Neural progenitor cell (in vitro differentiated cells): ENCODE results near the gene TMEM126A. TPM values are rescaled to one million over a fixed set of nuclear protein-coding genes. Genes with fewer than 3 reads are reported as not detected.
A peak's percentile ranks its signal among the peaks of the same experiment; 100 is the strongest.

ENCODE experiments used
- DNase-seq: peaks from one replicate; pipeline ENCODE4 v3.0.0-alpha.2; 2016; ENCODE audit warnings: low spot score
- H2AFZ ChIP-seq: fragments of 200-600 bp; sonication (generic); replicated peaks from 2 replicates; pipeline ENCODE4 v1.6.1; 2016; ENCODE audit warnings: antibody characterized with exemption
- H3F3A ChIP-seq: fragments of 200-600 bp; sonication (generic); 2 replicates; pipeline ENCODE4 v1.6.1; 2016; ENCODE audit warnings: antibody characterized with exemption, low read depth
- H3K27ac ChIP-seq: fragments of 200-600 bp; sonication (generic); 2 replicates; pipeline ENCODE4 v1.5.1; 2016; ENCODE audit warnings: mild to moderate bottlenecking
- H3K27me3 ChIP-seq: fragments of 200-600 bp; sonication (generic); 2 replicates; pipeline ENCODE4 v1.6.1; 2016; ENCODE audit warnings: mild to moderate bottlenecking, moderate library complexity
- H3K36me3 ChIP-seq: fragments of 200-600 bp; sonication (generic); 2 replicates; pipeline ENCODE4 v1.5.1; 2016
- H3K4me1 ChIP-seq: fragments of 200-600 bp; sonication (generic); 2 replicates; pipeline ENCODE4 v1.6.1; 2016; ENCODE audit warnings: mixed run types
- H3K4me2 ChIP-seq: fragments of 200-600 bp; sonication (generic); 2 replicates; pipeline ENCODE4 v1.6.1; 2016
- H3K4me3 ChIP-seq: fragments of 200-600 bp; sonication (generic); 2 replicates; pipeline ENCODE4 v1.5.1; 2016
- H3K79me2 ChIP-seq: fragments of 200-600 bp; sonication (generic); 2 replicates; pipeline ENCODE4 v1.6.1; 2016; ENCODE audit warnings: low read depth
- H3K9ac ChIP-seq: fragments of 200-600 bp; sonication (generic); 2 replicates; pipeline ENCODE4 v1.6.1; 2016
- H3K9me3 ChIP-seq: fragments of 200-600 bp; sonication (generic); 2 replicates; pipeline ENCODE4 v1.5.1; 2016; ENCODE audit warnings: low read depth
- H4K20me1 ChIP-seq: fragments of 200-600 bp; sonication (generic); 2 replicates; pipeline ENCODE4 v1.6.1; 2016; ENCODE audit warnings: low read depth
- H3K27ac Mint-ChIP-seq: 3 replicates; pipeline ENCODE4 v1.8.0; 2021; ENCODE audit warnings: mixed read lengths
- H3K27me3 Mint-ChIP-seq: 2 replicates; pipeline ENCODE4 v1.8.0; 2022; ENCODE audit warnings: low read depth, mild to moderate bottlenecking, inconsistent platforms, moderate library complexity, mixed read lengths; ENCODE audit not compliant: insufficient read depth
- H3K36me3 Mint-ChIP-seq: 3 replicates; pipeline ENCODE4 v1.8.0; 2021; ENCODE audit warnings: mixed read lengths
- H3K4me1 Mint-ChIP-seq: 3 replicates; pipeline ENCODE4 v1.8.0; 2021; ENCODE audit warnings: mixed read lengths
- H3K4me3 Mint-ChIP-seq: 3 replicates; pipeline ENCODE4 v1.8.0; 2021; ENCODE audit warnings: mild to moderate bottlenecking, moderate library complexity, mixed read lengths
- H3K9me3 Mint-ChIP-seq: 3 replicates; pipeline ENCODE4 v1.8.0; 2020; ENCODE audit warnings: mixed read lengths
- EZH2 ChIP-seq: fragments of 200-600 bp; sonication (generic); IDR thresholded peaks from 2 replicates; pipeline ENCODE4 v1.6.1; 2017; ENCODE audit warnings: antibody characterized with exemption, mild to moderate bottlenecking, moderate library complexity
- EZH2phosphoT487 ChIP-seq: fragments of 200-600 bp; sonication (generic); IDR thresholded peaks from 2 replicates; pipeline ENCODE4 v1.6.1; 2017; ENCODE audit warnings: antibody characterized with exemption
- total RNA-seq: library from RNA; depleted of rRNA; stranded (reverse); fragments of >200 nt; gene quantifications from 2 replicates; pipeline ENCODE4 v1.2.3, GENCODE V29; 2015; ENCODE audit warnings: low replicate concordance
- TF ChIP-seq, protein P1 (sequence below): fragments of 200-600 bp; sonication (generic); IDR thresholded peaks from 2 replicates; pipeline ENCODE4 v1.5.1; 2017; ENCODE audit warnings: antibody characterized with exemption, mild to moderate bottlenecking

The TMEM126A gene
- total RNA-seq, 1 donor from 2014 or later: 47.9 TPM

DNA sequence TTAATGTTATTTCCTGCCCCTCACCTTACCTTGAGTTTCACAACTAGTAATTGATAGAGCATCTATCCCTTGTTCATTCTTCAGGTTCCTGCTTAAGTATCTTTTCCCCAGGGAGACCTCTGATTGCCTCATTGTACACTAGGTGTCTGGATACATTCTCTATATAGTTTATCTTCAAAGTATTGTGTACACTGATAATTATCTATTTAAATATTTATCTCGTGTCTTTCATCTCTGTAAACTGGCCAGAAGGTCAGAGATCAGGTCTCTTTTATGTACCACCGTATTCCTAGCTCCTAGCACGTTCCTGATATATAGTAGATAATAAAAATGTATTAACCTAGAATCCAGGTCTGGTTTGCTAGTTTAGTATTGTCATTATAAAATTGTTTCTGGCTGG lies 13.0 kb upstream of the TMEM126A start:
- Histone ChIP-seq H2AFZ (no peak overlapping the region), H3K27ac (no peak overlapping the region), H3K79me2 (peaks cover 36% of the 10 kb centered on the region), H3K4me3 (no peak overlapping the region), H3K4me1 (peaks cover 2% of the 10 kb centered on the region), H3K36me3 (peaks cover 15% of the 10 kb centered on the region), H3K27me3 (no peaks in the 10 kb centered on the region), H3K4me2 (no peak overlapping the region), H3F3A (no peaks in the 10 kb centered on the region), H3K9me3 (no peaks in the 10 kb centered on the region), H3K9ac (no peak overlapping the region), H4K20me1 (no peaks in the 10 kb centered on the region)
- TF ChIP-seq, protein P1, sequence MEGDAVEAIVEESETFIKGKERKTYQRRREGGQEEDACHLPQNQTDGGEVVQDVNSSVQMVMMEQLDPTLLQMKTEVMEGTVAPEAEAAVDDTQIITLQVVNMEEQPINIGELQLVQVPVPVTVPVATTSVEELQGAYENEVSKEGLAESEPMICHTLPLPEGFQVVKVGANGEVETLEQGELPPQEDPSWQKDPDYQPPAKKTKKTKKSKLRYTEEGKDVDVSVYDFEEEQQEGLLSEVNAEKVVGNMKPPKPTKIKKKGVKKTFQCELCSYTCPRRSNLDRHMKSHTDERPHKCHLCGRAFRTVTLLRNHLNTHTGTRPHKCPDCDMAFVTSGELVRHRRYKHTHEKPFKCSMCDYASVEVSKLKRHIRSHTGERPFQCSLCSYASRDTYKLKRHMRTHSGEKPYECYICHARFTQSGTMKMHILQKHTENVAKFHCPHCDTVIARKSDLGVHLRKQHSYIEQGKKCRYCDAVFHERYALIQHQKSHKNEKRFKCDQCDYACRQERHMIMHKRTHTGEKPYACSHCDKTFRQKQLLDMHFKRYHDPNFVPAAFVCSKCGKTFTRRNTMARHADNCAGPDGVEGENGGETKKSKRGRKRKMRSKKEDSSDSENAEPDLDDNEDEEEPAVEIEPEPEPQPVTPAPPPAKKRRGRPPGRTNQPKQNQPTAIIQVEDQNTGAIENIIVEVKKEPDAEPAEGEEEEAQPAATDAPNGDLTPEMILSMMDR: no peak
- TF ChIP-seq EZH2phosphoT487 (no peak), EZH2 (no peak)
- no peak overlapping the region for H3K4me3 Mint-ChIP-seq
- H3K27me3 Mint-ChIP-seq: no peaks in the 10 kb centered on the region
- H3K9me3 Mint-ChIP-seq: no peaks in the 10 kb centered on the region
- no peaks in the 10 kb centered on the region for H3K4me1 Mint-ChIP-seq
- no peak overlapping the region for H3K27ac Mint-ChIP-seq
- H3K36me3 Mint-ChIP-seq: peaks cover 2% of the 10 kb centered on the region
- no peak for DNase-seq

DNA sequence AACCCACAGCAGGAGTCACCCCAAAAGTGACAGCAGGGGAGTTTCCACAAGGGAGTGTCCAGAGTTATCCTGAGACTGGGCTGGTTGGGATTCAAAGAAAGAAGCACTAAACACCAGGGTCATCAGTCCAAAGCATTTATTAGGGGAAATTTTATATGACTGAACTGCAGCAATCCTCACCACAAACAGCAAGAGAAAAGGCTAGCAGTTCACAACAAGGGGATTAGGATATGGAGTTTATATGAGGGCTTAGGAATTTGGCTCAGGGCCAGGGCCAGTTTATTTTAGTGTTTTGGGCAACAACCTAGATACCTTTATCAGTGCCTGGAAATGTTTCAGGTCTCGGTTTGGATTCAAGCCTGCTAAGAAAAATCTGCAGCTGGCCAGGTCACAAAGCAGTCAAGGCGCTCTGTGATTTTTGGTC lies 4.6 kb upstream of the TMEM126A start:
- Mint-ChIP-seq H3K27me3 (peaks cover 3% of the 10 kb centered on the region), H3K9me3 (no peaks in the 10 kb centered on the region), H3K4me3 (no peak overlapping the region), H3K4me1 (peaks cover 4% of the 10 kb centered on the region), H3K36me3 (no peaks in the 10 kb centered on the region), H3K27ac (no peak overlapping the region)
- Histone ChIP-seq H3K27ac (no peak overlapping the region), H3F3A (peaks cover 7% of the 10 kb centered on the region), H3K4me1 (peaks cover under 1% of the 10 kb centered on the region), H2AFZ (no peak overlapping the region), H3K27me3 (no peaks in the 10 kb centered on the region), H3K4me2 (no peak overlapping the region), H3K9ac (no peak overlapping the region), H3K9me3 (no peaks in the 10 kb centered on the region), H3K36me3 (no peaks in the 10 kb centered on the region), H4K20me1 (no peaks in the 10 kb centered on the region), H3K79me2 (peaks cover 3% of the 10 kb centered on the region), H3K4me3 (no peak overlapping the region)
- DNase-seq: no peak
- no peak for TF ChIP-seq EZH2
- TF ChIP-seq EZH2phosphoT487: no peak
- TF ChIP-seq, protein P1: no peak

DNA sequence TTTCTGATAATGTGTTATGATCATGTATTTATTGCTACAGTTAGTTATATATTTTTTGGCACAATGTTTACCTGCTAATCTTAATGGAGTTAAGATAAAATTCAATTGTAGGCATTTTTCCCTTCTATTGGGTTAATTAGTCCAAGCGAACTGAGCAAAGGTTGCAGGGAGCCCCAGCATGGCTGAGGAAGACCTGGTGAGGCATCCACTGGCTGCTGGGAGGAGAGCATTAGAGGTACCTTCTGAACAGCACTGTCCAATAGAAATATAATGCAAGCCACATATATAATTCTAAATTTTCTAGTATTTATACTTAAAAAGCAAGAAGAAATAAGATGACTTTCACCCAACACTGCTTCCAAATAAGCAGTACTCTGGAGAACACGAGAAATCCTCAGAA lies 689 bp upstream of the TMEM126A start:
- Mint-ChIP-seq H3K9me3 (no peaks in the 10 kb centered on the region), H3K4me3 (peak overlapping the region; percentile 100)
- no peak overlapping the region for H3K27ac ChIP-seq

More for the DNA sequence above, 689 bp upstream of the TMEM126A start:
- H3K27me3 Mint-ChIP-seq: peaks cover 7% of the 10 kb centered on the region
- peaks cover 21% of the 10 kb centered on the region for H3K79me2 ChIP-seq
- H3K36me3 ChIP-seq: no peaks in the 10 kb centered on the region
- H3K27me3 ChIP-seq: no peaks in the 10 kb centered on the region
- H2AFZ ChIP-seq: peak overlapping the region; percentile 97
- peak overlapping the region; percentile 81 for H3K4me3 ChIP-seq
- H3K4me2 ChIP-seq: peak overlapping the region; percentile 99
- peak overlapping the region; percentile 91 for H3K27ac Mint-ChIP-seq
- H3F3A ChIP-seq: peaks cover 15% of the 10 kb centered on the region
- peaks cover 2% of the 10 kb centered on the region for H3K36me3 Mint-ChIP-seq
- peak overlapping the region; percentile 70 for H3K9ac ChIP-seq
- TF ChIP-seq EZH2 (no peak), EZH2phosphoT487 (no peak)
- TF ChIP-seq, protein P1: no peak
- peaks cover 11% of the 10 kb centered on the region for H3K4me1 Mint-ChIP-seq
- no peaks in the 10 kb centered on the region for H3K9me3 ChIP-seq
- H3K4me1 ChIP-seq: peaks cover 7% of the 10 kb centered on the region
- DNase-seq: no peak
- H4K20me1 ChIP-seq: no peaks in the 10 kb centered on the region
